Suprapubic skin (tissue), 3 donors: ENCODE data around the gene SLC38A3.
A peak's percentile ranks its signal among the peaks of the same experiment; 100 is the strongest.

ENCODE experiments used
- CTCF ChIP-seq, 2 donors: fragments of 200-600 bp in 1 of 2; fragments of 450-650 bp in 1 of 2; sonication (generic) in 1 of 2; IDR thresholded peaks; one replicate each; pipeline ENCODE4 v1.5.1; 2016 to 2019; ENCODE audit warnings: antibody characterized with exemption in 2 of 2, mild to moderate bottlenecking in 1 of 2, moderate library complexity in 1 of 2
- POLR2A ChIP-seq, 2 donors: fragments of 450-650 bp; IDR thresholded peaks; one replicate each; pipeline ENCODE4 v1.6.1; 2017; ENCODE audit warnings: antibody characterized with exemption in 2 of 2, mild to moderate bottlenecking in 2 of 2, moderate library complexity in 2 of 2

- TF ChIP-seq CTCF (IDR thresholded peaks at IDR 0.05) = peak; percentile 67 to 97
- no peak for TF ChIP-seq POLR2A (IDR thresholded peaks at IDR 0.05)
Measured at GRCh38 chr3:50227390-50228183, 22.5 kb downstream of the SLC38A3 start.
